GM19025 (cell line): ENCODE data around the gene NCBP1.
"Not testable (repeated sequence)": the region's sequence is repeated elsewhere in the genome, so short reads cannot be mapped to it uniquely, and the experiment has no call there.

Source experiments
- ATAC-seq: cut with Tn5 transposase; IDR thresholded peaks from one replicate; pipeline ENCODE4 v1.9.1; 2021; ENCODE audit warnings: mild to moderate bottlenecking, low read depth, moderate library complexity; ENCODE audit not compliant: unreplicated experiment

Gene NCBP1

DNA sequence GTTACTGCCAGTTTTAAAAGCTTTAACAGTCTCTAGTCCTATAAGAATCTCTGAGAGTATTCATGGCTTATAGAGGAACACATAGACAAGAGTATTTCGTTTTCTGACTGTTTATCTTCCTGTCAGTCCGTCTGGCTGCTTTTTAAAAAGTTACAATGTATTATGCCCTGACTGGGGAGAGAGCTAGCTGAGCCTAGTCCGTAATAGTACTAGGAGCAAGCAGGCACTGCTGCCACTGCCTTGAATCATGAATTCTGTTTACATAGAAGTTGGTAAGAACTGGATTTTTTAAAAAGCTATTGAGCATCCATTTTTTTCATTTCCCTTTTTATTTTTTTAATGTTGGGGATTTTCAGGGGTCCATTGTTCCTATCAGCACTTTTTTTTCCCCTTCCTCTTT lies 37.0 kb downstream of the NCBP1 start:
- no peak for ATAC-seq

DNA sequence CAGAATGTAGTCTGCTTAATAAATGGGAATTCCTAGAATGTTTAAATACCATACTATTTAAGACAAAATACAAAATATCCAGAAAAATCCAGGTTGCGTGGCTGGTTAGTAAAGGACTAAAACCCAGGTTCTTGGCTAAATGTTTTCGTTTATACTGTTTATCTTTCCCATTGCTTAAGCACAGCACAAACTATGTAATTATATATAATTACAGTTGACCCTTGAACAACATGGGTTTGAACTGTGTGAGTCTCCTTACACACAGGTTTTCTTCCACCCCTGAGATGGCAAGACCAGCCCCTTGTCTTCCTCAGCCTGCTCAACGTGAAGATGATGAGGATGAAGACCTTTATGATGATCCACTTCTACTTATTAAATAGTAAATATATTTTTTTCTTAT lies 38.8 kb downstream of the NCBP1 start:
- ATAC-seq = no peak

DNA sequence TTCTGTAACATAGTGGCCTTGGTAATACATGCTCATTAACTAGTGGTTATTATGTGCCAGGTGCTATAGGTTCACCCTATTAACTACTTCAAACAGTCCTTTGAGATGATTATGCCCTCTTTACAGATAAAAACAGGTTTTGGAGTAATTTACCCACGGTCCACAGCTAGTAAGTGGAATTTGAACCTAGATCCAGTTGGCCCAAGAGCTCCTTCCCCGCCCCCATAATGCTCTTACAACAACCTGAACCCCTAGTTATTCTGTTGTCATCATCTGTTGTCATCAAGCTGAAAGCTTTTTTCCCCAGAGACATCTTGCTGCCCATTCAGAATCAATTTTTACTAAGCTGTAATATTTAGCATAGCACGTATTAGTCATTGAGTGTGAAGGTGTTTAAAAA lies 40.3 kb downstream of the NCBP1 start:
- no peak for ATAC-seq

DNA sequence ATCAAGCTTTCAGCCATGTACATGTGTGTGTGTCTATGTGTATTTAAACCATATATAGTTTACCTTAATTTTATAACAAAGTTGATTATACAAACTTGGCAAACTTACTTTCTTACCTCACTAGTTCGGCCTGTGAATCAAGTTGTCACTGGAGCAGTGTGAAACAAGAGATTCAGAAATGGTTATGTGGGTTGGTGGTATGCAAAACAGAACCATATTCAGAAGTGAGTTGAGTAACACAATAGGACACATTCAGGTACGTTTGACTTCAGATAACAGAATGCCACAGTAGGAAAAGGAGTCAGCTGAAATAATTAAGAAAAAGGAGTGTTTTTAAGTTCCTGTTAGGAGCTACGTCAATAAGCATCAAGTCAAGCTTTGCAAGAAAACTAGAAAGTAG lies 42.0 kb downstream of the NCBP1 start:
- ATAC-seq = no peak

DNA sequence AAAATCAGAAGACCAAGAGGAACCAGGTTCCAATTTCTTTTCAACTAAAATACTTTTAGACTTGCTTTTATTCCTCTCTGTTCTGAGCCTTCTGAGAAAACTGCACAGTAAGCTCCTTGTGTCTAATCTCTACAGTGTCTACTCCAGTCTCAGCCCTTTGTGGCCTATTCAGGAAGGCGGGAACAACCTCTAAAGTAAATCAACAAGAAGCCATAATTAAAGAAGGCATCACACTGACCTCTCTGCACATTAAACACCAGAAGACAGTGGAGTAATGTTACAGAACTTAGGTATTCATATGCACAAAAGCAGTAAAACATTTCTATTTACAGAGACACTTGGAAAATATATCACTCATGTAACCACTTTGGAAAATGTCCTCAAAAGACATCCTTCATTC lies 48.6 kb downstream of the NCBP1 start:
- ATAC-seq = no peak

DNA sequence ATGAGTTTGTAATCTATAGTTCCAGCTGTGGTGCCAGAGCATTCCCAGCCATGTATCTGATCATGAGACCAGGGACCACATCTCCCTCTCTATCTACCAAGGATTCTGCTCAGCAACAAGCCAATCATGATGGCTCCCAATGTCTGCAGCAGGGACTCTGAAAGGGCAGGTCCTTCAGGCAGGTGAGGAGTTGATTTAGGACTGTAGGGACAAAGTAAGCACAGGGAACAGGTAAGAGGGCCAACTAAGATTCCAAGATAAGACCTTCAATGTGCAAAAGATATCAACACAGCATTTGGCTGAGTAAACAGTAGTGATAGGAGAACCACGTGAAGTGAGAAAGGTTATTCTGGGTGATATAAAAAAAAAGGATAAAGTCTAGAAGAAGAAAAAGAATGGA lies 55.0 kb downstream of the NCBP1 start:
- ATAC-seq = no peak

DNA sequence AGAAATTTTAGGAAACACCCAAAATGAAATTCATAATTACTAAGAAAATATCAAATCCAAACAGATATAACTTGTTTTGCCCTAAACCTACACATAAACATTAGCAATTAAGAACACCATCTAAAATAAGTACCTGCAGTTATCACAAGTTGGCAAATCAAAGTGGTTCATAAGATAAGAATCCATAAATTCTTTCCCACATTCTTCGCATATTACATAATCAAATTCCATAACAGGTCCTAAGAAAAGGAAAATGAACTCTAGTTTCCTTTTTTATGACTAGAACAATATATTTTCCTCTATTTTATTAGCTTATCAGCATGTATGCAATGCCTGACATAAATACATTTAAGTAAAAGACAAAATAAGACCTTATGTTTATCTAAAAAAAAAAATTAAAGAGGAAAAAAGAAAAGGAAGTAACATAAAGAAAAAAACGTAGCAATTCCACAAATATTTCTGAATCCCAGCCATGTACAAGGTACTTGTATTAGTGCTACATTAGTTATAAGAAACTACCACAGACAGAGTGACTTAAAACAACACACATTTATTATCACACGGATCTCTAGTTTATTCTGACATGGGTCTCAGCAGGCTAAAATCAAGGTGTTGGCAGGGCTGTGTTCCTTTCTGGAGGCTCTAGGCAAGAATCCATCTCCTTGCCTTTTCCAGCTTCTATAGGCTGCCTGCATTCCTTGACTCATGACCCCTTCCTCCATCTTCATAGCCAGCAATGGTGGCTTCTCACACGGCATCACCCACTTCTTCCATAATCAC lies 56.0 kb downstream of the NCBP1 start:
- ATAC-seq = no peak

DNA sequence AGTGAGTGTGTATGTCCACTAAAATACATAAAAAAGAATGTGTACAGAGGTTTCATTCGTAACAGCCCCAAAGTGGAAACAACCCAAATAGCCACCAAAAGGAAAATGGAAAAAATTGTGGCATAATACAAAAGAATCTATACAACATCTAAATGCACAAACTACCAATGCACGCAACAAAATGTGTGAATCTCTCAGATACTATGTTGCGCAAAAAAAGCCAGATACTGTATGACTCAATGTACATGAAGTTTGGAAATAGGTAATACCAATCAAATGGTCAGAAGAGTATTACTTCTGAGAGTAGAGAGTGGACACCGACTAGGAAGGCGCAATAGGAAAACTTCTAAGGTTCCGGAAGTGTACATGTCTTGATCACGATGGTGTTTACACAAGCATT lies 61.1 kb downstream of the NCBP1 start:
- no peak for ATAC-seq

DNA sequence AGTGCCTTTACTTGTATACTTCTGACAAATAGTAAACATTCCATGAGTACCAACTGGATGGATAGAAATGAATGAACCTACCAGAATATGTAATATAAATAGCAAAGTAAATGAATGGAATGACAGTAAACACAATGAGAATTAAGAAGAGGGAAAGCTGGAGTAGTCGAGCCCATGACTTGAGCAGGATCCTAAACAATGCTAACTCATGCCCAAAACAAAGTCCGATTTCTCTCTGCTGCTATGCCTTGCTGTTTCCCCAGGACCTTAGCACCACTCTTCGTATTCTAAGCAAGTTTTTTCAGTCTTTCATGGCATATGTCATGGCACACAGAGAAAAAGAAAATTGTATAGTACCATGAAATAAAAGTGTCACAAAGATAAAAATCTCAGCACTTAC lies 61.8 kb downstream of the NCBP1 start:
- ATAC-seq = no peak

DNA sequence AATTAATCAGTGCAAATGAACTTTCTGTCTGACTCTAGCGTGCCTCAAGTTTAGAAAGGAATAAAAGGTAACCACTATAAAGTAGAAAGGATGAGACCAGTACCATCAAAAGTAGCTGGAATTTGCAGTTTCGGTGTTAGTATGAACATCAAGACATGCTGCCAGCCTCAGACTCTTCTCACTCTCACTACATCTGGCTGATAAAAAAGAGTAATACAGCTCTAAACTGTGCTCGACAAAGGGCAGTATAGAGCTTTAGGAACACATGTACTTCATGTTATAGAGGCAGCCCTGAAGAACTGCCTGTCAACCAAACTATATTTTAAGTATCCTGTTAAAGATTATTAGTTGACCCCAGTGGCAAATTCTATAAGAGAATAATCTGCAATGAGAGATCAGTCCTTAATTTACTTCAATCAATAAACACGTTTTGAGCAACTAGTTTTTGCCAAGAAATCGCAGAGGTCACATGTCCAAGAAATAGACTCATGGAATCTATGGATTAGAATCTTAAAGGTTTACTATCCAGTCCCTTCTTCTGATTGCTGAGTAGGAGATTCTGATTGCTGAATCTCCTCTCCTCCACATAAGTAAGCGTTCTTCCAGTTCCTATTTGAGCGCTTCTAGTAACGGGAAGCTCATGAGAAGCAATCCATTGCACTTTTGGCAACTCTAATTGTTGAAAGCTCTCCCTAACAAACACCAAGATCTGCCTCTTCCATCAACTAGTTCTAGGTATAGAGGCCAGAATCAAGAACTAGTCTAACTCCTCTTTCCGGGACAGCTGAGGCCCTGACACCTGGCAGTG lies 62.6 kb downstream of the NCBP1 start:
- ATAC-seq = no peak

DNA sequence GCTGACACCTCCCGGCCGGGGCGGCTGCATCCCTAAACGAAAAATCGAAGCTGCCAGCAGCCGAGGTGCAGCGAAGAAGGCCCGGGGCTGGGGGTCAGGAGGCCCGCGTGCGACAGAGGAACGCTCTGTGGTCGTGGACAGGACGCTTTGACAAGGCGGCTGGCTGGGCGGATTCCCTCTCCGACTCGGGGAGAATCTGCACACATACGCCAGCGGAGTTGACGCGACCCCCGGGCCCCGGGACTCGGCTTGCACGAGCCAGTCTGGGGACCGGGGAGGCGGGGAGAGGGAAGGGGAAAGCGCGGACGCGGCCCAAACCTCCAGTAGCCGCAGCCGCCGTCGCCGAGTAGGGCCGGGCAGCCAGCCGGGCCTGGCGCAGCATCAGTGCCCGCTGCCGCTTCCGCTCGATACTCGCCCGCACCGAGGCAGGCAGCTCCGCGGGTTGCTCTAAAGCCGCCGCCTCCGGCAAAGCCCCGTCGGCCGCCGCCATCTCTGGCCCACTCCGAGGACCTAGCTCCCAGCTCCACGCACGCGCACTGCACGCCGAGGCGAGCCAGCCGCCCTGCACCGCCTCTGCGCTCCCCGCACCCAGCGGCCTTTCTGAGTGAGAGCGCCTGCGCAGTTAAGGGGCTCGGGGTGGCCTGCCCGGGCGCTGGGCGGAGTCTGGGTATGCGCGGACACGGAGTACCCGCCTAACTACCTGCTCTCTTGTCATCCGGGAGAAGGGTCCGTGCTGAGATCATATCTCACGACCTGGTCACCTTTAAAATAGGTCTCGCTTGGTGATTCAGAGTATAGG lies 63.4 kb downstream of the NCBP1 start, which contains the start of gene XPA:
Gene XPA (minus strand): TSS at position 538 of the 799 bp plus-strand sequence. CDS start 48 bp downstream, at position 490.
- ATAC-seq = peak; percentile 90

DNA sequence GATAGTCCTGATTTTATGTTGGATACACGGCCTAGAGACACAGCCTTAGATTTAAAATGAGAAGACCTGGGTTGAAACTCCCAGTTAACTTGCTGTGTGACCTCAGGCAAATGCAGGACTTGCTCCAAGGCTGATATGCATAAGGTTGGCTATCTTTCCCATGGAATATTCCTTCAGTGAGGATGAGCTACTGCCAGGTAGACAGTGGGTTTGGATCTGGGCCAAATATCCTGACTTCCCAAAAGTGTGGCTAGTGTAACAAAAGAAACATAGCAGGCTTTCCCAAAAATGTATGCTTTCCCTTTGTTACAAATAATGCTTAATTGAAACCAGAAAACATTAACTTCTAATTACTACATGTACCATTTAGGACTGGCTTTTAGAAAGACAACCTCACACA lies 64.2 kb downstream of the NCBP1 start:
- no peak for ATAC-seq

DNA sequence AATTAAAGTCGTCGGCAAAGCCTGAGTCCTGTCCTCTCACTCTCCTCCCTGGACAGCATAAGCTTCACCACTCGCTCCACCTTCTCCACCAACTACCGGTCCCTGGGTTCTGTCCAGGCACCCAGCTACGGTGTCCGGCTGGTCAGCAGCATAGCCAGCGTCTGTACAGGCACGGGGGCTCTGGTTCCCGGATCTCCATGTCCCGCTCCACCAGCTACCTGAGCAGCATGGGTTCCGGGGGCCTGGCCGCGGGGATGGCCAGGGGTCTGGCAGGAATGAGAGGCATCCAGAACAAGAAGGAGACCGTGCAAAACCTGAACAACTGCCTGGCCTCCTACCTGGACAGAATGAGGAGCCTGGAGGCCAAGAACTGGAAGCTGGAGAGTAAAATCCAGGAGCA lies 65.2 kb downstream of the NCBP1 start:
- ATAC-seq = no peak

DNA sequence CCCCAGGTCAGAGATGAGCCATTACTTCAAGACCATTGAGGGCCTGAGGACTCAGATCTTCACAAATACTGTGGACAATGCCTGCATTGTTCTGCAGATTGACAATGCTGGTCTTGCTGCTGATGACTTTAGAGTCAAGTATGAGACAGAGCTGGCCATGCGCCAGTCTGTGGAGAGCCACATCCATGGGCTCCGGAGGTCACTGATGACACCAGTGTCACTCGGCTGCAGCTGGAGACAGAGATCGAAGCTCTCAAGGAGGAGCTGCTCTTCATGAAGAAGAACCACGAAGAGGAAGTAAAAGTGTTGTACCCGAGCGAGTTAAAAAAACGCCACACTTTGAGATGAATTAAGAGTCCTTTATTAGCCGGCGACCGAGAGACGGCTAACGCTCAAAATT lies 65.7 kb downstream of the NCBP1 start:
- ATAC-seq = not testable (repeated sequence)

DNA sequence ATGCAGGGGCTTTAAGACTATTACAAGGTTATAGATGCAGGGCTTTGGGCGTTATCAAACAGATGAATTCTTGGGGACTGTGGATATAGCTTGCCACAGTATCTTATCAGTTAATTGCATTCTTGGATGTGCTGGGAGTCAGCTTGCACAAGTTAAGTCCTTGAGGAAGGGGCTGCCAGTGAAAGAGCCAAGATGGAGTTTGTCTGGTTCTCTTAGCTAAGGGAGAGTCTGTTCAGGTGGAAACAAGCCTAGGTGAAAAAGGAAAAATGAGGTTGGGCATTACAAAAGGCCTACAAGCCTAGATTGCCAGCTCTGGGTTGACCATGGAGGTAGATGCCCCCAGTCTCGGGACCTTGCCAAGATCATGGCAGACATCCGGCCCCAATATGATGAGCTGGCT lies 66.2 kb downstream of the NCBP1 start:
- ATAC-seq = not testable (repeated sequence)

DNA sequence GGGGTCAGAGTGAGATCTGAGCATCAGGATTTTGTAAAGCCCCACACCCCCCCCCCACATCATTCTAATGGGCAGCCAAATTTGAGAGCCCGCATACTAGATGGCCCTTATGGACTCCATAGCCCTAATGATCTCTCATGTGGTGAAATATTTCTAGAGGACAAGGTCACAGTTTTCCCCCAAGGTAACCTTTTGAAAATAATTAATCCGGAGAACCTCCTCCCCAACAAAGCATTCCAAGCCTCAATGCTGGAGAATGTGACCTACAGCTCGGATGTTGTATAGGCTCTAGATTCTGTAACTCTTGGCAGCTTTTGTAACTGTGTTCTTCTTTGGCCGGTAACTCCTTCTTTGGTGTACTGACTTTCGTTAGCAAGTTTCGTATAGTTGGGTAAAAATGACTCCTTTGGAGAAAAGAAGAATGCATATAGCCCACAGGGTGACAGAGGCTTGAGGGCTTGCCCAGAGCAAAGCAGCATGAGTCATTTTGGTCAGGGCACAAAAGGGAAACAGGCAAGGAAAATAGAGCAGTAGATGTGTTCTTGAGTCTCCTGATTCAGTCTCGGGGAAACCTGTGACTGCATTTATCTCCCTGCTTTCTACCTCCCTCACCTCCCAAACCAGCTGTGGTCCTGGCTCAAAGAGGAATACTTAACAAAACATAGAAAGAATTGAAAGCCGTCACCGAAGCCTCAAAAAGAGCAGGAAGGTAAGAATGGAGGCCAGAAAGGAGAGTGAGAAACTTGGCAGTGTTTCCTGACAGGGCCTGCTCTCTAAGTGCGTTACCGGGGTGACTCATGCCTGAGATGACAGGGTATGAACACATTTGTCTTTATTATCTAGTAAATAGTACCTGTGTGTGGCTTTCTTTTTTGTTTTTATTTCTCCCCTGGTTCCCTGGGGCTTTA lies 70.1 kb downstream of the NCBP1 start:
- ATAC-seq = peak; percentile 57

DNA sequence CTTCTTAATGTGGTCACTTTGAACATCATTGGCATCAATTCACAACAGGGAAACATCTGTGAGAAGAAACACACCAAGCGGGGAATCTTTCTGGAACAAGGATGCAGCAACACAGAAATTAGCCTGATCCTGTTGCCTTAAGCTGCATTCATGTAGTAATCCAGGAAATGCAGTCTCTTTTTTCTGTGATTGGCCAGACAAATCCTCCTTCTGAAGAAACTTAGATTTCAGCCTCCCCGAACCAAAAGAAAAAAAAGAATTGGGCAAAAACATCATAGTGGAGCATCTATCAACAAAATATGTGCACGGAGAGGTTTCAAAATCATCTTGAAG lies 70.7 kb downstream of the NCBP1 start:
- no peak for ATAC-seq

DNA sequence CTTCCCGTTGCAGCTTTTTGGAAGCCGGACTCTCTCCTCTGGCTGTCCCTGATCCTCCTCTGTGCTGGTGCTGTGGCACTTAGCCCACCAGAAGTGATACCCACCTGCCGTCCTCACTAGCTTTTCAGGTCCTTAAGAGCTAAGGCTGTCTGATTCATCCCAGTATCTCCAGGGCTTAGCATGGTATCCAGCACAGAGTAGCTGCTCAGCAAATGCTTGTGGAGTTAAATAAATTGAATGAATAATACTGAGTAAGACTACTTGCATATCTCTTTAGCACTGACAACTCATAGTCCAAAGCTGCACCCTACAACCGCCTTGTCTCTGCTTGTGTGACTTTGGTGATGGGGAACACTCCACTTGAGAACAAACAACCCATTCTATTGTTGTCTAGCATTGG lies 71.2 kb downstream of the NCBP1 start:
- ATAC-seq = no peak

DNA sequence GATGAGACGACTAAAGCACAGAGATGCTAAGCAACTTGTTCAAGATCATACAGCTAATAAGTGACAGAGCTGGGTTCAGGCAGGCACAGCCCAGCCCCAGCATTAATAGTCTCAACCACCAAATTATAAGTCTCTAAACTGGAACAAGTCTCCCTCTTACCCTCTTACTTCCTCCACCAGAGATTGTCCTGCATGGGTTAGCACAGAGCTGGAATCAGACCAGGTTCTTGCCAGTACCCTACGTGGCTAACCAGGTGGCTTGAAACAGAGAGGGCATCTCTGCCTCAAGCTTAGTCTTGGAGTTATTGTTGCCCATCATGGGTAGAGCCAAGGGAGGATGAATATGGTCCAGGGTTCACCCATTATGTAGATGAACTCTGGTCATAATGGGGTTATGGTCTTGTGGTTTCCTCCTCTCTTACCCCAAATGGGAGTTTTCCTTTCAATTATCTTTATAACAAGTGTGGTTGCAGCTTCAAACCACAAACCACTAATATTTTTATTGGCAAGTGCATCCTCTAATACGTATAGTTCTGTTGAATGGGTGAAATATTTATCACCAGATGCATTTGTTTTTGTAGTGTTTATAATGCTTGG lies 71.8 kb downstream of the NCBP1 start:
- ATAC-seq = no peak

DNA sequence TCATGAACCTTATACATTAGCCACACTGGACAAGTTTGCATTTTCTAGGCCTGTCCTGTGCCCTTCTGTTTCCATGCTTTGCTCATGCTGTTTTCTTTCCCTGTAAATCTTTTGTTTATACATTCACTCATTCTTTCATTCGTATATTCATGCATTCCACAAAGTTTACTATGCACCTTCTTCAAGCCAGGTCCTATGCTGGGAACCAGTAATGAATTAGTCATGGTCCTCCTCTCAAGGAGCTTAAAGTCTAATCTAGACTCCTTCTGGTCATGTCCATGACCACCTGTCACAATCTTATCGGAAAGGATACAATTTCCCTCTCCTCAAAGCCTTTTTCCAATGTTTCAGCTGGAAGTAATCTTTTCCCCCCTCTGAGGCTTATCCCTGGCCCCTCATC lies 72.6 kb downstream of the NCBP1 start:
- ATAC-seq = no peak
